ENCODE data around the gene PLA2R1.

Gene PLA2R1

GRCh38 chr2:159922563-159922962 is 139.9 kb downstream of the PLA2R1 start:
- DNase-seq = no peak

- no peak for DNase-seq
Measured at GRCh38 chr2:159921752-159922404, 140.5 kb downstream of the PLA2R1 start.

GRCh38 chr2:159916511-159916910 is 145.9 kb downstream of the PLA2R1 start:
- no peak for DNase-seq

DNA sequence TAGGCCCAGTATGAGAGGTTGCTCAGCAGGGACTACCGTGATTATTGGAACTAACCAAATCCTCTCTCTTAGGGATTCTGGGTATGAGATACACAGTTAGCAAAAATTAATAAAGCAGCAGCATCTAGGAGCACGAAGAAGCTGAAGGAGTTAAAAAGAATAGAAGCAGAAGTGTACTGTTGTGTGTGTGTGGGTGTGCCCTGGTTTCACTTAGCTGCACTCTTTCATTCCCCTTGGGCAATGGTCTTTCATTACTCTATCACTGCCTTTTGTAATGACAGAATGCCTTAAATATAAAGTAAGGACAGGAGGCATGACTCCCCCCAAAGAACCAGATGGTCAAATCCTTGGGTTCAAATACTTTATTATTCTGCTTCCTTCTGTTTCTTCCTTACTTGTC is 148.5 kb downstream of the PLA2R1 start:
- DNase-seq = no peak

DNA sequence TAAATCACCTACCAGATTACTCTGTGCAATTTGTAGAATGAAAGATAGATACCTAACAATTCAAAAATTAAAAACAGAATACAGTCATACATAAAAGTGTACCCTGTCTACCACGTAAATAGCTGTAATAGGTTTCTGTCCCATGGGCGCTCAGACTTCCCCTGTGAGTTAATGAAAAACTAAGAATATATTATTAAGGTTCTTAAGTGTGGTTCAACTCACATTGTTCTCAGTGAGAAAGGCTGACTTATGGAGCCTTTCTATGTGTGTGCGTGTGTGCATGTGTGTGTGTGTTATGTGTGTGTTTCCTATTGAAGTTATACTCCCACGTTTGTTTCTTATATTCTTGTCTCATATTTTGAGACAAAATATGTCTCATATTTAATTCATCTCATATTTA is 149.8 kb downstream of the PLA2R1 start:
- DNase-seq = no peak

DNA sequence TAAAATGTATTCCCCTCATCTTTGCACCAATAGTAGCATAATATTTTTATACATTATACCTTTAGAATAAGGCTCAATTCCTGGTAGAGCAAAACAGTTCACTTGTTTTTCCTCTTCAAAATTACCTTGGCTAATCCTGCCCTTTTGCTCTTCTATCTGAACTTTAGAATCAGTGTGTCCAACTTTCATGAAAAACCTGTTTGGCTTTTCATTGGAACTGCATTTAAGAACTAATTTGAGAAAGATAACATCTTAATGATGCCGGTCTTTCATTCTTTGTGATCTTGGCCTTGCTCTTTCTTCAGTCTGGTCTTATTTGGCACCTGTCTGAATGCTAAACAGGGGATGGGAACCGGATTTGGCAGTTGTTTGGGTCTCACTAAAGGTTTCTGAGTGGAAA is 151.5 kb downstream of the PLA2R1 start:
- DNase-seq = no peak

GRCh38 chr2:159908623-159909022 is 153.8 kb downstream of the PLA2R1 start:
- no peak for DNase-seq

DNA sequence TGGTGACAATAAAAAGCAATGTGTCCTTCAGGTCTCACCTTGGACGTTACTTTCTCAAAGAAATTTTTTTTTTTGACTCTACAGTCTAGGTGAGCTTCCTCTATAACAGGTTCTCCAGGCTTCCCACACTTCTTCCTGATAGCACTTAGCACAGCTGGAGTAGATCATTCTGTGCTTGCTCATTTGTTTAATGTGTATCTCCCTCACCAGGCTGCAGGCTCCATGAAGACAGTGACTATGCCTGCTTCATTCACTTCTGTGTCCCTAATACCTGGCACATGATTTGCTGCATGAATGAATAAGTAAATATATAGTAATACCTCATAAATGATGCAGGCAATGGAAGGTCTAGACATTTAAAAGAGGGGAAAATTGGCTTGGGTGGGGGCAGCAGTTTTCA is 154.5 kb downstream of the PLA2R1 start:
- DNase-seq = no peak

DNA sequence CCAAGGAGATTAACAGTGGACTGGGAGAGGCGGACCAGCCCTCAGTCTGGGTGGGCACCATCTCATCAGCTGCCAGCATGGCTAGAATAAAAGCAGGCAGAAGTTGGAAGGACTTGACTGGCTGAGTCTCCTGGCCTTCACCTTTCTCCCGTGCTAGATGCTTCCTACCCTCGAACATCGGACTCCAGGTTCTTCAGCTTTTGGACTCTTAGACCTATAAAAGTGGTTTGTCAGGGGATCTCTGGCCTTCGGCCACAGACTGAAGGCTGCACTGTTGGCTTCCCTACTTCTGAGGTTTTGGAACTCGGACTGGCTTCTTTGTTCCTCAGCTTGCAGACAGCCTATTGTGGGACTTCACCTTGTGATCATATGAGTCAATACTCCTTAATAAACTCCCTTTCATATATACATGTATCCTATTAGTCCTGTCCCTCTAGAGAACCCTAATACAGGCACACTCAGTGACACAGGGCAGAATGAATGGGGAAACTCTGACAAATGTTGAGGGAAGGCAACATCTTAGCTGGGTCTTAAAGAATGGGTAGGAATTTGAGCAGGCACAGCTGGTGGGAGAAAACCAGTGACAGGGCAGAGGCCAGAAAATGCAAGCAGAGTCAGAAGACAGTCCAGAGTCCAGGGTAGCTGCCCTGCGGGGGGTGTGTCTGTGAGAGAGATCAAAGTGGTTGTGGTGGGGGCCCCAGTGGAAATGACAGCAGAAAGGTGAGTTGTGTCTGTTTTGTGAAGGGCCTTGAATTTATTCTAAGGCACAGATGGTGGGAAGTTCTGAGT is 156.3 kb downstream of the PLA2R1 start:
- DNase-seq = no peak

GRCh38 chr2:159904959-159905305 is 157.5 kb downstream of the PLA2R1 start:
- DNase-seq = no peak

GRCh38 chr2:159904127-159904958 is 158.1 kb downstream of the PLA2R1 start, which contains the start of gene LY75:
Gene LY75, minus strand, starts transcription at chr2:159904756.
- DNase-seq = no peak

DNA sequence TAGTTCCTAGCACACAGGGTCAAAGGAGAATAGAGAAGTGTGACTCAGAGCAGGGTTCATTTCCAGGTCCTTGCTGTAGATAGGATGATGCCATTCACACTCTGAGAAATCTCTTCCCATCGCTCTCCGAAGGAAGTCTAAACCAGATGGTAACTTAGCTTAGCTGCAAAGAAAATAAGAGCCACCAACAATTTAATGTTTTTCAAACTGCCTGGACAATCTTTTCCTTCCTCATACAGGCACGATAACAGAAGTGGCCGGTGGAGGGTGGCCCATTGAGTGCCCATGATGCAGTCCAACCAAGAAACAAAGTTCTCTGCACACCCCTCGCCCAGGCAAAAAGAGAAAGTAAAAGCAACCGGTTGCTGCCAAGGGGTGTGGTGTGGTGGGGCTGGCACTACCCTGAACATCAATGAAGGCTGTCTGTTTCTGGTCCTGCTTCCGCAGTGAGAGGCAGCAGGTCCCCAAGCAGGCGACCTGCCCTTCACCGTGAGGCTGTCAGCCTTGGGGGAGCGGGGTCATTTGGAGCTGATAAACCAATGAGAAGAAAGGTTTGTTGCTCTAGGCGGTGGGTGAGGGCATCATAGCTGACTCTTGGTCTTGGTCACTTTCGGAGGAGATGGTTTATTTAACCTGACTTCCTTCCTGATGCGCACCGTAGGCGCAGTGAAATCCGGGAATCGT is 158.8 kb downstream of the PLA2R1 start:
- no peak for DNase-seq

- DNase-seq = peak; percentile 42
Measured at GRCh38 chr2:159902722-159903121, 159.7 kb downstream of the PLA2R1 start.

DNA sequence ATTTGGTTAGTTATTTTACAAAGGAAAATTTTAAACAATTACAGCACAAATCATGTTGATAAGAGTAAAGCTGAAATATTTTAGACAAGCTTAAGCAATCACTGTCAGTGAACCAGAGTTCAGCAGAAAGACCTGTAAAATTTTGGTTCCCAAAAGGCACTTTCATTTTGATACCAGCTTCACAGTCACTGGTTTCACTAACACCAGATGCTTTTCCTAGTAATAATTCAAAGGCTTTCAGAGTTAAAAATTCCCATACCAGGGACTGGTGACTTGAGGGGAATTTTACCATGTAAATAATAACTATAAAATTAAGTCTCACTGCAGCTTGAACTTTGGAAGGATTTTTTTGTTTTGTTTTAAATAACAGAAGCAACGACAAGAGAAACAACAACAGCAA is 162.1 kb downstream of the PLA2R1 start:
- DNase-seq = no peak

GRCh38 chr2:159898441-159898840 is 164.0 kb downstream of the PLA2R1 start:
- no peak for DNase-seq

DNA sequence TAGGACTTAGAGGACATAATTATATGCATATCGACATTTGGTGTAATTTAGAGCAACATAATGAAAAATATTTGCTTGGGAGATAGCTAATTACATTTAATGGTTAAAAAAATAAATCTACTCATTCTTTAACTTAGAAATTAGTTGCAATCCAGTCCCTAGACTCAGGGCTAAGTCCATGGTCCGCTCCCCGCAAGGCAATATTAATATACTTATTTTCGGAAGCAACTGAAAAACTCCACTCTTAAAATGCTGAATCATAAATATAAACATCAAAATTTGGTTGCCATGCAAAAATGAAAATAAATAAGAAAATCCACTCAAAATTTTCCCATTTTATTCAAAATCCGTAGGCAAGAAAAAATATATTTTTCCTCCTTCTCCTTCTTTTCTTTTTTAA is 164.7 kb downstream of the PLA2R1 start:
- DNase-seq = no peak

GRCh38 chr2:159897081-159897480 is 165.3 kb downstream of the PLA2R1 start:
- no peak for DNase-seq

GRCh38 chr2:159895258-159896065 is 167.0 kb downstream of the PLA2R1 start:
- DNase-seq = no peak

GRCh38 chr2:159894145-159894838 is 168.1 kb downstream of the PLA2R1 start:
- no peak for DNase-seq

GRCh38 chr2:159892990-159893810 is 169.2 kb downstream of the PLA2R1 start:
- DNase-seq = no peak
